HepG2 (cell line): ENCODE measurements around the gene SFTPB. TPM values are rescaled to one million over a fixed set of nuclear protein-coding genes. Genes with fewer than 3 reads are reported as not detected.

Experiments
- ATAC-seq: fragments of 200-7000 bp; cut with Tn5 transposase; 3 replicates; pipeline ENCODE4 v1.9.1; 2020; ENCODE audit warnings: mild to moderate bottlenecking, moderate library complexity
- BruUV-seq: library from RNA; stranded (reverse); fragments of 400-500 nt; replicated peaks from 2 replicates; lab custom pipeline; 2021; lab: Mats Ljungman, UMichigan
- CTCF ChIA-PET: fragments of 300-600 bp; formaldehyde crosslinking; extraction: SDS; loops from one replicate; lab custom pipeline; 2021; ENCODE audit warnings: low total read pairs, inconsistent platforms, low intra/inter-chr PET ratio; lab: Yijun Ruan, JAX
- POLR2A ChIA-PET: fragments of 350-600 bp; sonication (Branson Sonifier 250); formaldehyde crosslinking; loops from one replicate; lab custom pipeline; 2020; ENCODE audit warnings: antibody characterized with exemption, inconsistent platforms; lab: Yijun Ruan, JAX
- DNase-seq: peaks from one replicate; pipeline ENCODE4 v3.0.0-alpha.2; 2015; ENCODE audit warnings: low spot score
- FAIRE-seq: peaks from 3 replicates; lab custom pipeline; 2011; peaks lifted over from hg19 to GRCh38; lab: Jason Lieb, UNC
- H2AFZ ChIP-seq: one replicate; pipeline ENCODE4 v1.6.1; 2011; ENCODE audit warnings: low read length, inconsistent platforms
- H3K27ac ChIP-seq: fragments of 300-600 bp; 3 replicates; pipeline ENCODE4 v1.8.0; 2011; ENCODE audit warnings: mixed run types, mild to moderate bottlenecking, mixed read lengths, low read length, inconsistent platforms; ENCODE audit not compliant: insufficient read depth; ENCODE audit errors: extremely low read length
- H3K27me3 ChIP-seq, 2 experiments: fragments of 200-600 bp in 1 of 2; 2 replicates in 1 of 2; 3 replicates in 1 of 2; pipeline versions ENCODE4 v1.6.0 to v1.8.0; 2011; ENCODE audit warnings: low read length in 2 of 2, mild to moderate bottlenecking in 2 of 2, moderate library complexity in 2 of 2, inconsistent platforms in 1 of 2; ENCODE audit not compliant: insufficient read depth in 2 of 2, control insufficient read depth in 1 of 2
- H3K36me3 ChIP-seq, 2 experiments: fragments of 200-600 bp in 1 of 2; replicated peaks in 1 of 2; 2 replicates in 1 of 2; 3 replicates in 1 of 2; pipeline versions ENCODE4 v1.5.1 to v1.8.0; 2011; ENCODE audit warnings: low read length in 2 of 2, inconsistent platforms in 1 of 2; ENCODE audit not compliant: insufficient read depth in 2 of 2, control insufficient read depth in 1 of 2
- H3K4me1 ChIP-seq: 2 replicates; pipeline ENCODE4 v1.5.1; 2012; ENCODE audit warnings: low read length, inconsistent platforms; ENCODE audit not compliant: insufficient read depth
- H3K4me2 ChIP-seq: 2 replicates; pipeline ENCODE4 v1.6.0; 2011; ENCODE audit warnings: low read depth, low read length, inconsistent platforms
- H3K4me3 ChIP-seq, 3 experiments: fragments of 200-600 bp in 1 of 3; sonication (generic), shearing (Covaris generic) in 1 of 3; replicated peaks in 1 of 3; 2 replicates each; pipeline ENCODE4 v1.5.1; 2011 to 2016; ENCODE audit warnings: low read length in 3 of 3, inconsistent platforms in 2 of 3, low read depth in 2 of 3, mild to moderate bottlenecking in 2 of 3, control low read depth in 1 of 3, mixed read lengths in 1 of 3; ENCODE audit not compliant: insufficient read depth in 1 of 3
- H3K79me2 ChIP-seq: one replicate; pipeline ENCODE4 v1.6.1; 2011; ENCODE audit warnings: low read length, inconsistent platforms; ENCODE audit not compliant: insufficient read depth
- H3K9ac ChIP-seq: 2 replicates; pipeline ENCODE4 v1.6.0; 2011; ENCODE audit warnings: mild to moderate bottlenecking, low read depth, low read length, inconsistent platforms; ENCODE audit not compliant: insufficient read depth
- H3K9me3 ChIP-seq: 2 replicates; pipeline ENCODE4 v1.5.1; 2012; ENCODE audit warnings: mild to moderate bottlenecking, low read length
- H4K20me1 ChIP-seq: 2 replicates; pipeline ENCODE4 v1.6.0; 2011; ENCODE audit warnings: inconsistent platforms, mild to moderate bottlenecking, low read length, moderate library complexity; ENCODE audit not compliant: insufficient read depth
- CREM ChIP-seq, 2 experiments: sonication (generic) in 1 of 2; formaldehyde crosslinking in 1 of 2; IDR thresholded peaks; 2 replicates each; pipeline versions ENCODE4 v1.4.0 to v1.6.1; 2016 to 2020; ENCODE audit warnings: antibody characterized with exemption in 1 of 2, mild to moderate bottlenecking in 1 of 2, missing genetic modification reagents in 1 of 2
- HCFC1 ChIP-seq: fragments of 150-350 bp; IDR thresholded peaks from 2 replicates; pipeline ENCODE4 v1.6.1; 2014; ENCODE audit warnings: low read depth, low read length
- JUNB ChIP-seq: sonication (generic); formaldehyde crosslinking; IDR thresholded peaks from 2 replicates; pipeline ENCODE4 v1.8.0; 2022; ENCODE audit warnings: missing genetic modification reagents, mild to moderate bottlenecking, borderline replicate concordance
- KLF16 ChIP-seq, 2 experiments: sonication (generic) in 1 of 2; formaldehyde crosslinking in 1 of 2; IDR thresholded peaks; 2 replicates each; pipeline versions ENCODE4 v1.6.1 to v1.8.0; 2016 to 2023; ENCODE audit warnings: missing genetic modification reagents in 2 of 2, missing compliant biosample characterization in 1 of 2
- NCOA1 ChIP-seq: sonication (generic); formaldehyde crosslinking; IDR thresholded peaks from 2 replicates; pipeline ENCODE4 v1.9.0; 2021; ENCODE audit warnings: missing genetic modification reagents
- NFE2 ChIP-seq: sonication (generic); formaldehyde crosslinking; IDR thresholded peaks from 2 replicates; pipeline ENCODE4 v1.4.0; 2020; ENCODE audit warnings: missing genetic modification reagents
- PCBP1 ChIP-seq: fragments of 200-400 bp; formaldehyde crosslinking; IDR thresholded peaks from 2 replicates; pipeline ENCODE4 v1.6.1; 2017; ENCODE audit warnings: mild to moderate bottlenecking, low read depth, low read length, borderline replicate concordance
- POLR2G ChIP-seq: fragments of 200-400 bp; formaldehyde crosslinking; IDR thresholded peaks from 2 replicates; pipeline ENCODE4 v1.6.1; 2018; ENCODE audit warnings: mild to moderate bottlenecking, low read depth, low read length, moderate library complexity
- ZBTB10 ChIP-seq: sonication (generic); formaldehyde crosslinking; IDR thresholded peaks from 2 replicates; pipeline ENCODE4 v1.4.0; 2020; ENCODE audit warnings: missing genetic modification reagents, borderline replicate concordance
- ZBTB4 ChIP-seq: sonication (generic); formaldehyde crosslinking; IDR thresholded peaks from 2 replicates; pipeline ENCODE4 v1.4.0; 2020; ENCODE audit warnings: missing genetic modification reagents, mild to moderate bottlenecking, borderline replicate concordance
- ZNF230 ChIP-seq: sonication (generic); formaldehyde crosslinking; IDR thresholded peaks from 2 replicates; pipeline ENCODE4 v1.4.0; 2020; ENCODE audit warnings: mild to moderate bottlenecking, missing genetic modification reagents
- WGBS: methylation state at CpG from one replicate; pipeline ENCODE4 v1.1.6; 2017; ENCODE audit warnings: low lambda C conversion rate; 5-methylcytosine and 5-hydroxymethylcytosine counted together
- in situ Hi-C: cut with HindIII; loops from 2 replicates; pipeline ENCODE4 v1.10.0; 2017; ENCODE audit warnings: low pct_unique_long_range_greater_than_20kb; ENCODE audit not compliant: extremely low pct_ligation_motif_present
- intact Hi-C: fragments of 100-400 bp; cut with micrococcal nuclease; formaldehyde crosslinking; loops from one replicate; pipeline ENCODE4 v1.10.0; 2022; ENCODE audit not compliant: unreplicated experiment
- polyA plus RNA-seq, 8 experiments: library from polyadenylated mRNA; depleted of rRNA in 3 of 8; stranded (reverse) in 7 of 8; unstranded in 1 of 8; fragments of >200 nt; fragmentation: Illumina TruSeq in 4 of 8; extraction: Trizol in 4 of 8; gene quantifications; 2 replicates each; pipeline versions ENCODE4 v1.2.1 to v1.2.3, GENCODE V29; 2011 to 2016; ENCODE audit warnings: low read depth in 4 of 8, missing spikeins in 1 of 8, mixed read lengths in 1 of 8; ENCODE audit not compliant: insufficient read depth in 1 of 8
- total RNA-seq, 5 experiments: library from RNA; depleted of rRNA; stranded (reverse); fragments of >200 nt; fragmentation: Illumina TruSeq; extraction: Trizol; gene quantifications; 2 replicates each; pipeline ENCODE4 v1.2.3, GENCODE V29; 2016; ENCODE audit warnings: low read depth in 1 of 5

SFTPB gene
- total and polyA plus RNA-seq, 2 of the 13 experiments (the other 11 are each of a cell fraction or from before 2014, with no cell fraction given), result not detected

DNA sequence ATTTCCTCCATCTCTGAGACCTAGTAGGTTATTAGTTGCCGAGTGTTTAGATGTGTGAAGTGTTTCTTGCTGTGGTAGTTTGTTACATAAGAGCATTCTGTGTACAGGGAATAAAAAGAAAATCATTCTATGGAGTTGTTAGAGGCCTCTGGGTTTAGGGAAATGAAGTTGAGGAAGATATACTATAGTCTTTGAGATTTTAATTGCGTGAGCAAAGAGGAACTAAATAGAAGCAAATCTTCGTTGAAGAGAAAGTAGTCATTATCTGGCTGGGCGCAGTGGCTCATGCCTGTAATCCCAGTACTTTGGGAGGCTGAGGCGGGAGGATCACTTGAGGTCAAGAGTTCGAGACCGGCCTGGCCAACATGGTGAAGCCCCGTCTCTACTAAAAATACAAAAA, 33.0 kb downstream of the SFTPB start:
- CTCF ChIA-PET, result no interaction called here
- no peak overlapping the region for H3K4me3 ChIP-seq

More for the DNA sequence above, 33.0 kb downstream of the SFTPB start:
- DNase-seq (no peak), ATAC-seq (no peak)
- BruUV-seq, result no TSS peak
- intact Hi-C loops, result no loop called here
- H3K9me3 ChIP-seq, result no peaks in the 10 kb centered on the region
- TF ChIP-seq KLF16 (CRISPR knock-in tag; IDR thresholded peaks at IDR 0.05) (no peak), POLR2G (no peak), ZBTB4 (no peak), NFE2 (CRISPR knock-in tag) (no peak), ZNF230 (no peak), NCOA1 (CRISPR knock-in tag) (no peak), CREM (IDR thresholded peaks at IDR 0.05) (no peak), CREM (CRISPR knock-in tag; IDR thresholded peaks at IDR 0.05) (no peak), ZBTB10 (CRISPR knock-in tag) (no peak), PCBP1 (no peak), HCFC1 (no peak), JUNB (no peak)
- TF ChIP-seq, all 625 proteins: peak for 0
- Histone ChIP-seq H3K36me3 (peaks cover 44 to 89% of the 10 kb centered on the region in 2 experiments), H3K27ac (no peak overlapping the region), H3K79me2 (peaks cover 8% of the 10 kb centered on the region), H3K27me3 (no peaks in the 10 kb centered on the region), H3K4me2 (no peak overlapping the region), H4K20me1 (peaks cover 10% of the 10 kb centered on the region), H3K4me1 (no peaks in the 10 kb centered on the region), H3K9ac (no peak overlapping the region), H2AFZ (no peak overlapping the region)
- no peak for FAIRE-seq
- POLR2A ChIA-PET, result no interaction called here
- in situ Hi-C loops, result no loop called here
- WGBS, result 95% methylated on average over 8 of the region's 8 CpGs
